Erythroblast (primary cell): ENCODE measurements around the gene SH2D4B.

Source experiments
- GATA1 ChIP-seq: IDR thresholded peaks from 2 replicates; pipeline ENCODE4 v1.6.1; 2011; ENCODE audit warnings: low read depth, mild to moderate bottlenecking, control low read depth, low read length, moderate library complexity
- POLR2A ChIP-seq: IDR thresholded peaks from 2 replicates; pipeline ENCODE4 v1.6.1; 2011; ENCODE audit warnings: mild to moderate bottlenecking, low read length

GRCh38 chr10:80571352-80571751 lies 33.6 kb downstream of the SH2D4B start:
- TF ChIP-seq POLR2A (no peak), GATA1 (no peak)
